Thoracic aorta (tissue), 2 donors: ENCODE data around the gene CHCHD1. TPM values are rescaled to one million over a fixed set of nuclear protein-coding genes. Genes with fewer than 3 reads are reported as not detected.
"Not testable (repeated sequence)": the region's sequence is repeated elsewhere in the genome, so short reads cannot be mapped to it uniquely, and the experiment has no call there.

Experiments used
- ATAC-seq: fragments of 150-250 bp; one replicate; pipeline ENCODE4 v1.8.0; 2017; ENCODE audit warnings: low read depth; ENCODE audit not compliant: insufficient number of reproducible peaks, low FRiP score
- DNase-seq: peaks from one replicate; pipeline ENCODE4 v3.0.0-alpha.2; 2020; ENCODE audit warnings: low spot score
- H3K27ac ChIP-seq, 2 donors: fragments of 200-600 bp; sonication (generic); 1 replicate in 1 of 2; 2 replicates in 1 of 2; pipeline ENCODE4 v1.5.1; 2016; ENCODE audit warnings: mild to moderate bottlenecking in 2 of 2, moderate library complexity in 2 of 2
- H3K27me3 ChIP-seq: fragments of 200-600 bp; sonication (generic); replicated peaks from 2 replicates; pipeline ENCODE4 v1.6.0; 2016; ENCODE audit warnings: mild to moderate bottlenecking; ENCODE audit not compliant: insufficient read depth
- H3K36me3 ChIP-seq: fragments of 200-600 bp; sonication (generic); one replicate; pipeline ENCODE4 v1.5.1; 2016
- H3K4me1 ChIP-seq, 2 donors: fragments of 200-600 bp; sonication (generic); 1 replicate in 1 of 2; 2 replicates in 1 of 2; pipeline versions ENCODE4 v1.5.1 to v1.6.0; 2016; ENCODE audit warnings: low read depth in 2 of 2, mild to moderate bottlenecking in 1 of 2; ENCODE audit not compliant: control insufficient read depth in 1 of 2
- H3K4me3 ChIP-seq: fragments of 200-600 bp; sonication (generic); 2 replicates; pipeline ENCODE4 v1.5.1; 2016; ENCODE audit warnings: mild to moderate bottlenecking
- H3K9me3 ChIP-seq: fragments of 200-600 bp; sonication (generic); 2 replicates; pipeline ENCODE4 v1.5.1; 2016
- total RNA-seq, 2 donors: library from RNA; depleted of rRNA; stranded (reverse); fragments of >200 nt; gene quantifications; one replicate each; pipeline versions ENCODE4 v1.1.0 to v1.2.3, GENCODE V29; 2016
- TF ChIP-seq, protein P1 (sequence below): fragments of 200-600 bp; sonication (generic); IDR thresholded peaks from one replicate; pipeline ENCODE4 v1.5.1; 2019; ENCODE audit warnings: antibody characterized with exemption

The CHCHD1 gene
- total RNA-seq, 2 donors from 2014 or later, result 20.7 to 22.6 TPM

- TF ChIP-seq, protein P1, sequence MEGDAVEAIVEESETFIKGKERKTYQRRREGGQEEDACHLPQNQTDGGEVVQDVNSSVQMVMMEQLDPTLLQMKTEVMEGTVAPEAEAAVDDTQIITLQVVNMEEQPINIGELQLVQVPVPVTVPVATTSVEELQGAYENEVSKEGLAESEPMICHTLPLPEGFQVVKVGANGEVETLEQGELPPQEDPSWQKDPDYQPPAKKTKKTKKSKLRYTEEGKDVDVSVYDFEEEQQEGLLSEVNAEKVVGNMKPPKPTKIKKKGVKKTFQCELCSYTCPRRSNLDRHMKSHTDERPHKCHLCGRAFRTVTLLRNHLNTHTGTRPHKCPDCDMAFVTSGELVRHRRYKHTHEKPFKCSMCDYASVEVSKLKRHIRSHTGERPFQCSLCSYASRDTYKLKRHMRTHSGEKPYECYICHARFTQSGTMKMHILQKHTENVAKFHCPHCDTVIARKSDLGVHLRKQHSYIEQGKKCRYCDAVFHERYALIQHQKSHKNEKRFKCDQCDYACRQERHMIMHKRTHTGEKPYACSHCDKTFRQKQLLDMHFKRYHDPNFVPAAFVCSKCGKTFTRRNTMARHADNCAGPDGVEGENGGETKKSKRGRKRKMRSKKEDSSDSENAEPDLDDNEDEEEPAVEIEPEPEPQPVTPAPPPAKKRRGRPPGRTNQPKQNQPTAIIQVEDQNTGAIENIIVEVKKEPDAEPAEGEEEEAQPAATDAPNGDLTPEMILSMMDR, result no peak
- Histone ChIP-seq H3K27me3 (no peaks in the 10 kb centered on the region), H3K27ac (no peak overlapping the region), H3K4me3 (no peak overlapping the region), H3K4me1 (peaks cover 23 to 34% of the 10 kb centered on the region in 2 donors), H3K9me3 (no peaks in the 10 kb centered on the region), H3K36me3 (peaks cover 52% of the 10 kb centered on the region)
- DNase-seq (no peak), ATAC-seq (no peak)
Measured at GRCh38 chr10:73788864-73789658, 7.2 kb downstream of the CHCHD1 start.

DNA sequence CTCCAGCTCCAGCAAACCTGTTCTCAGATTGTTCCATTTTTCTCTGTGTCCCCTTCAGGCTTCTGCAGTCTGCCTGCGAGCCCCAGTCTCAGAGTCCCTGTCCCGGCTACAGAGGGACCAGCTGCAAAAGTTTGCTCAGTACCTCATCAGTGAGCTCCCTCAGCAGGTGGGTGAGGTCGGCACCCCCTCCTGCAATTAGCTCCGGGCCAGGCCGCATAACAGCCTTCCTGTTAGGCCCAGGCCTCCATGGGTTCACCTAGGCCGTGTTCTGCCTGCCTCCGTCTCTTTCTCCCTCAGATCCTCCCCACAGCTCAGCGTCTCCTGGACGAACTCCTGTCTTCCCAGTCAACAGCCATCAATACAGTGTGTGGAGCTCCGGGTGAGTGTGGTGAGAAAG, 7.8 kb downstream of the CHCHD1 start:
- no peak for DNase-seq
- Histone ChIP-seq H3K36me3 (peaks cover 58% of the 10 kb centered on the region), H3K9me3 (no peaks in the 10 kb centered on the region), H3K27ac (no peak overlapping the region), H3K27me3 (no peaks in the 10 kb centered on the region), H3K4me3 (no peak overlapping the region), H3K4me1 (peaks cover 23 to 28% of the 10 kb centered on the region in 2 donors)
- ATAC-seq, result no peak
- TF ChIP-seq, protein P1, result no peak

GRCh38 chr10:73790886-73791625, 9.2 kb downstream of the CHCHD1 start:
- Histone ChIP-seq H3K27me3 (no peaks in the 10 kb centered on the region), H3K4me1 (peaks cover 23 to 24% of the 10 kb centered on the region in 2 donors), H3K9me3 (no peaks in the 10 kb centered on the region), H3K4me3 (no peak overlapping the region), H3K27ac (no peak overlapping the region), H3K36me3 (peaks cover 70% of the 10 kb centered on the region)
- no peak for ATAC-seq
- no peak for DNase-seq
- TF ChIP-seq, protein P1, result no peak

DNA sequence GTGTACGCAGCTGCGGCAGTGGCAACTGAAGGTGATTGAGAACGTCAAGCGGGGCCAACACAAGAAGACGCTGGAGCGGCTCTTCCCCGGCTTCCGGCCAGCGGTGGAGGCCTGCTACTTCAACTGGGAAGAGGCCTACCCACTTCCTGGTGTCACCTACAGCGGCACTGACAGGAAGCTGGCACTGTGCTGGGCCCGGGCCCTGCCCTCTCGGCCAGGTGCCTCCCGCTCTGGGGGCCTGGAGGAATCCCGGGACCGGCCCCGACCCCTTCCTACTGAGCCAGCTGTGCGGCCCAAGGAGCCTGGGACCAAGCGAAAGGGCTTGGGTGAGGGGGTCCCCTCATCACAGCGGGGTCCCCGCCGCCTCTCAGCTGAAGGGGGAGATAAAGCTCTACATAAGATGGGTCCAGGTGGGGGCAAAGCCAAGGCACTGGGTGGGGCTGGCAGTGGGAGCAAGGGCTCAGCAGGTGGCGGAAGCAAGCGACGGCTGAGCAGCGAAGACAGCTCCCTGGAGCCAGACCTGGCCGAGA, 10.1 kb downstream of the CHCHD1 start:
- no peak overlapping the region for H3K4me3 ChIP-seq
- peaks cover 16 to 17% of the 10 kb centered on the region in 2 donors for H3K4me1 ChIP-seq
- no peaks in the 10 kb centered on the region for H3K9me3 ChIP-seq
- ATAC-seq (no peak), DNase-seq (no peak)
- TF ChIP-seq, protein P1, result no peak
- no peak overlapping the region for H3K27ac ChIP-seq
- H3K36me3 ChIP-seq, result peaks cover 79% of the 10 kb centered on the region
- H3K27me3 ChIP-seq, result no peaks in the 10 kb centered on the region

DNA sequence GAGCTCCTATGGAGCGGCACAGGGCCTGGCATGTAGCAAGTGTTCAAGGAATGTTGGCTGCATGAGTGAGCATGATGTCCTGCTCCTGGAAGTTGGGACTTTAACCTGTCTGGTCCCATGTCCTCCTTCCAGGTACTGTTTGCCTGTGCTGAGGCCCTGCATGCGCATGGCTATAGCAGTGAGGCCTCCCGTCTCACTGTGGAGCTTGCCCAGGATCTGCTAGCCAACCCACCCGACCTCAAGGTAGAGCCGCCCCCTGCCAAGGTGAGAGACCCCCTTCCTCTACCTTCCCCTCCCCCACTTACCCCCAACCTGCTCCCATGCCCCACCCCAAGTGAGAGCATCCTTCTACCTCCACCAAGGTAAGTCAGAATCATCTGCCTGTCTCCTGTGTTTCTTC, 11.6 kb downstream of the CHCHD1 start:
- DNase-seq, result no peak
- Histone ChIP-seq H3K4me3 (no peak overlapping the region), H3K4me1 (peaks cover under 1 to 2% of the 10 kb centered on the region in 2 donors), H3K36me3 (peaks cover 94% of the 10 kb centered on the region), H3K9me3 (no peaks in the 10 kb centered on the region), H3K27ac (no peak overlapping the region), H3K27me3 (no peaks in the 10 kb centered on the region)
- no peak for ATAC-seq
- TF ChIP-seq, protein P1, result no peak

GRCh38 chr10:73795491-73795890, 13.6 kb downstream of the CHCHD1 start:
- H3K27ac ChIP-seq, H3K4me1 ChIP-seq, DNase-seq, H3K4me3 ChIP-seq, ATAC-seq, H3K27me3 ChIP-seq, H3K9me3 ChIP-seq: not testable (repeated sequence)
- H3K36me3 ChIP-seq, result peaks cover 91% of the 10 kb centered on the region

DNA sequence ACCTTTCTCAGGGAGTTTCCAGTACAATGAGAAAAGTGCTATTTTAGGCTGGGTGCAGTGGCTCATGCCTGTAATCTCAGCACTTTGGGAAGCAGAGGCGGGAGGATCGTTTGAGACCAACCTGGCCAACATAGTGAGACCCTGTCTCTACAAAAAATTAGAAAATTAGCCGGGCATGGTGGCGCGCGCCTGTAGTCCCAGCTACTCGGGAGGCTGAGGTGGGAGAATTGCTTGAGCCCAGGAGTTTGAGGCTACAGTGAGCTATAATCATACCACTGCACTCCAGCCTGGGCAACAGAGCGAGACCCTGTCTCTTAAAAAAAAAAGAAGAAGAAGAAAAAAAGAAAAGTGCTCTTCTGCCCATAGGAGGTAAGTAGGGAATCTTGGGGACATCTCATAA, 14.2 kb downstream of the CHCHD1 start:
- not testable (repeated sequence) for H3K9me3 ChIP-seq, H3K27me3 ChIP-seq, H3K27ac ChIP-seq, H3K4me1 ChIP-seq, H3K4me3 ChIP-seq, ATAC-seq, DNase-seq
- peaks cover 91% of the 10 kb centered on the region for H3K36me3 ChIP-seq
